Astrocyte of the cerebellum (primary cell): ENCODE results near the gene TNFAIP8L2.
A peak's percentile ranks its signal among the peaks of the same experiment; 100 is the strongest.

Source experiments
- DNase-seq: peaks from one replicate; pipeline ENCODE4 v3.0.0-alpha.2; 2011; ENCODE audit warnings: low read depth
- H3K4me3 ChIP-seq: 2 replicates; pipeline ENCODE4 v1.5.1; 2011; ENCODE audit warnings: mild to moderate bottlenecking, low read depth, low read length, moderate library complexity
- in situ Hi-C: cut with HindIII; loops from 2 replicates; pipeline ENCODE4 v1.10.0; 2017; ENCODE audit warnings: low sequenced_read_pairs
- TF ChIP-seq, protein P1 (sequence below): IDR thresholded peaks from 2 replicates; pipeline ENCODE4 v1.5.1; 2012; ENCODE audit warnings: low read length, low read depth, moderate library complexity, mild to moderate bottlenecking; ENCODE audit errors: missing control alignments

Gene TNFAIP8L2

DNA sequence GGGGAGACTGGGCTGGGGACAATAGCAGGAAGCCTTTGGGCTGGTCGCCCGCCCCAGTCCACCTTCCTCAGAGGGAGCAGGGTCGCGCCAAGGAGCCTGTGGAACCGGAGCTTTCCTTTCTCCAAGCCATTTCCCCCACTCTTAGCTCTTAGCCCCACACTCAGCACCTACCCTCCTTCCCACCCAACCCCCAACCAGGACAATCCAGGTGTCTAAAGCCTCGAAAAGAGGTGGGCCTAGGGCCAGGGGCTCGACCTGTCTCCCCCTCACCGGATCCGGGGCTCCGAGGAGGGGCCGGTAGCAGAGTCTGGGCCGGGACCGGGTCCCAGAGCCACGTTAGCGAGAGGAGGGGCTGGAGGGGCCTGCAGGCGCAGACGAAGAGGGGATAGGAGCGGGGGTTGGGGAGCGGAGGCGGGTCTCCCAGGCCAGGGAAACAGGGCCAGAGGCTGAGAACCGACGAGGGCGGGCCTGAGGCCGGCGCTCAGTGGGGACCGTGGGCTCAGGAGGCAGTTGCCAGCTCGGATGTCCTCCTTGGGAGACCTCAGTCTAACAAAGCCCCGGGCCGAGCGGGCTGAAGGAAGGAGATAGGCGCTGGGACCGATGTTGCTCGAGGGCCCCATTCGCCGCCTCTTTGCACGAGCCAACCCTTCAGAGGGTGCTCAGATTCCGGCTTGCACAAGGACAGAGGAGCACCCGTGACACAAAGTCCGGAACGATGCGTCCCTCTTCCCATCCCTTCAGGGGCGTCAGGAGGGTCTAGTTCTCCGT lies 11.0 kb upstream of the TNFAIP8L2 start:
- no peak for DNase-seq
- TF ChIP-seq, protein P1, sequence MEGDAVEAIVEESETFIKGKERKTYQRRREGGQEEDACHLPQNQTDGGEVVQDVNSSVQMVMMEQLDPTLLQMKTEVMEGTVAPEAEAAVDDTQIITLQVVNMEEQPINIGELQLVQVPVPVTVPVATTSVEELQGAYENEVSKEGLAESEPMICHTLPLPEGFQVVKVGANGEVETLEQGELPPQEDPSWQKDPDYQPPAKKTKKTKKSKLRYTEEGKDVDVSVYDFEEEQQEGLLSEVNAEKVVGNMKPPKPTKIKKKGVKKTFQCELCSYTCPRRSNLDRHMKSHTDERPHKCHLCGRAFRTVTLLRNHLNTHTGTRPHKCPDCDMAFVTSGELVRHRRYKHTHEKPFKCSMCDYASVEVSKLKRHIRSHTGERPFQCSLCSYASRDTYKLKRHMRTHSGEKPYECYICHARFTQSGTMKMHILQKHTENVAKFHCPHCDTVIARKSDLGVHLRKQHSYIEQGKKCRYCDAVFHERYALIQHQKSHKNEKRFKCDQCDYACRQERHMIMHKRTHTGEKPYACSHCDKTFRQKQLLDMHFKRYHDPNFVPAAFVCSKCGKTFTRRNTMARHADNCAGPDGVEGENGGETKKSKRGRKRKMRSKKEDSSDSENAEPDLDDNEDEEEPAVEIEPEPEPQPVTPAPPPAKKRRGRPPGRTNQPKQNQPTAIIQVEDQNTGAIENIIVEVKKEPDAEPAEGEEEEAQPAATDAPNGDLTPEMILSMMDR, result no peak
- in situ Hi-C loops, result no loop called here
- H3K4me3 ChIP-seq, result peak overlapping the region; percentile 70

DNA sequence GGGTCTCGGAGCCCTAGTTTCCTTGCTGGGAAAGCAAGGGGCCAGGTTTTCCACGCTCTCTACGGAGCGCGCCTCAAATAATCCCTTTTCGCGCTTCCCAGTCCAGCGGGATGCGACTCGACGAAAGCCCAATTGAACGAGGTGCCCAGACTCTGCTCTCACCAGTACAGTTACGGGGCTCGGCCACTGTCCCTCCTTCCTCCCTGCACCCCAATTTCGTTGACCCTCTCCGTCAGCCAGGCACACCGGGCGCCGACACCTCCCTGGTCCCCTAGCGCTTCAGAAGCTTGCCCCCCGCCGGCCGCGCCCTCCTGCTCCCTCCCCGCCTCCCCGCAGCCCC lies 10.4 kb upstream of the TNFAIP8L2 start:
- H3K4me3 ChIP-seq, result peak overlapping the region; percentile 70
- DNase-seq, result no peak
- in situ Hi-C loops, result no loop called here
- TF ChIP-seq, protein P1, result no peak

DNA sequence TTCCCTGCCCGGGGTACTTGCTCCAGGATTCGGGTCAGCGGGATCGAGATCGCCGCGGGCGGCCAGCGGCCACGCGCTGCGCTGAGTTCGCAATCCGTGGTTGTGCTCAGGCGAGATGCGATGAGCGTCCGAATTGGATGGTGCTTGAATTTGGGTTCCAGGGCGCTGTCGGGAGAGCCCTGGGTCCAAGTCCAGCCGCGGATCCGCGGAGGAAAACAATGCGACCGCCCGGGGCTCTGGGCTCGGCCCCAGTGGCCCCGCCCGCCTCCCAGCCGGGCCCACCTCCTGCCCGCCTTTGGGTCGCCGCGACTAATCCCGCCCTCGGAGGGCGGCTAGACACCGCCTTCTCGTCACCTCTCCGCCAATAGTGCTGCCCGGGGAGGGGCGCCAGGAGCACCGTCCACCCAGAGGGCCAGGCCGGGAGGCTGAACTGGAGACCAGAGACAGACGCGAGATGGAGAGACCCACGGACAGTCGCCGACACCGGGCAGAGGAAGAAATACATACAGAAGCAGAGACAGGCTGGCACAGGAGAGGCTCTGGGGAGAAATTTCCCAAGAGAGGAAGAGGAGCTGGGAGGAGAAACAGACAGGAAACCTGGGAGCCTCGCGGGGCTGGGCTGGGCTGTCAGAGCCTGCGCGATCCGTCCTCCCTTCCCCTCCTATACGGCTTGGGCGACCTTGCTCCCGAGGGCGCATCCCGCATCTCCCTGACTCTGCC lies 9.9 kb upstream of the TNFAIP8L2 start, which contains the start of gene SEMA6C:
Gene SEMA6C, minus strand, starts transcription at position 220 of the 720 bp plus-strand sequence. CDS start 4,010 bp downstream, outside the sequence.
- in situ Hi-C loops, result no loop called here
- TF ChIP-seq, protein P1, result no peak
- H3K4me3 ChIP-seq, result peak within 1 kb of the TSS; percentile 70
- peak; percentile 70 for DNase-seq

DNA sequence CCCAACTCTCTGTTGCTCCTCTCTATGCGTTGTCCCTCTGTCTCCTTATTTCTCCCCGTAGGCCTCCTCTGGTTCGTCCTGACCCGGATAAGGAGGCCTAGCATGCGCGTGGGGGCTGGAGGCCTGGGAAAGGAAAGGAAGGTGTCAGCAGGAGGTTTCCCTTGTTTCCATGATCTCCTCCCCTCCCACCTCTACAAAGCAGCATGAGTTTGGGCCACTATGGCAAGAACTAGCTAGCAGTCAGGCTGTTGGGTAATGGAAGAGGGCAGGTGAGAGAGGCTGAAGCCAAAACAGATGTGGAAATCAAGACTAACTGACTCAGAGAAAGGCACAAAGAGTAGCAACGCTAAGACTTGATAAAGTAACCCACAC lies 9.3 kb upstream of the TNFAIP8L2 start:
- TF ChIP-seq, protein P1, result no peak
- in situ Hi-C loops, result no loop called here
- H3K4me3 ChIP-seq, result peak overlapping the region; percentile 70
- no peak for DNase-seq

DNA sequence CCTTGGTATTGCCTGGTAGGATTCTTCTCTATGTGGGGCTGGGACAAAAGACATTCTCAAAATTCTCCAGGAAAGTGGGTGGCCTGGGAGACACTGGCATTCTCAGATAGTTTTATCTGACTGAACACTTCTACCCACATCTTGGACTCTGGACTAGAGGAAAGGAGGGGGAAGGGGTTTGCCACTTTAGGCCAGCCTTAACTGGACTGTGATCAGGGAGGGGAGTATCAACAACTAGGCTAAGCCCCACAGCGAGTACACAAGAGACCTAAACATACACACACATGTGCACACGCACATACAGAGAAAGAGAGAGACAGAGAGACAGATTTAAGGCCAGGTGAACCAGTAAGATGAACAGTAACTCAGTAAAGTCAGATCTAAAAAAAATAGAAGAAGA lies 8.8 kb upstream of the TNFAIP8L2 start:
- in situ Hi-C loops, result no loop called here
- no peak for DNase-seq
- TF ChIP-seq, protein P1, result no peak
- no peak overlapping the region for H3K4me3 ChIP-seq

DNA sequence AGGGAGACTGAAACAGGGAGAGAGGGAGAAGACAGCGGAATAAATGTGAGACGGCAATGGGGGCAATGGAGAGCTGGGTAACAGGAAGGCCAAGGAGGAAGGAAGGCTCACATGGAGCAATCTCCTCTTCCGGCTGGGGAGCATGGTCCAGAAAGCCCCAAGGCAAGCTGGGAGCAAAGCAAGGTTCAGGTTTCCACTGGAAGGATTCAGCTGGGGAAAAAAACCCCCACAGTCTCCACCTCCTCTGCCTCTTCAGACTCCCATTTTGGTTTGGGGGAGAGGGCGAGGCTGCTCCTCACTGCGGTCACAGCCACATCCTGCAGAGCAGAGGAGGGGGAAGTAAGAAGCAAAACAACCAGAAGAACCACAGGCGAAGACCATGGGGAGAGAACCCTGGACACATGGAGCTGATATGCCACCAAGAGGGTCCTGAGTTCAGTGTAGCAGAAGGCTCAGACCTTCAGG lies 650 bp downstream of the TNFAIP8L2 start:
- DNase-seq, result no peak
- in situ Hi-C loops, result no loop called here
- TF ChIP-seq, protein P1, result no peak
- H3K4me3 ChIP-seq, result no peak overlapping the region
